Measurements from ENCODE around the gene OXSR1. TPM values are rescaled to one million over a fixed set of nuclear protein-coding genes. Genes with fewer than 3 reads are reported as not detected.
"Not testable (repeated sequence)": the region's sequence is repeated elsewhere in the genome, so short reads cannot be mapped to it uniquely, and the experiment has no call there.

The OXSR1 gene
- total and polyA plus RNA-seq, 2 experiments from 2014 or later = 16.0 to 41.1 TPM

GRCh38 chr3:38289286-38290217 lies 124.2 kb downstream of the OXSR1 start:
- ATAC-seq = not testable (repeated sequence)
- H2AFZ ChIP-seq = peak overlapping the region; percentile 56

GRCh38 chr3:38297053-38297452 lies 131.7 kb downstream of the OXSR1 start:
- not testable (repeated sequence) for H3K4me1 Mint-ChIP-seq; H3K36me3 Mint-ChIP-seq (ENCODE audit: low read depth); H3K4me3 Mint-ChIP-seq; DNase-seq (ENCODE audit: low spot score); ATAC-seq; H3K9me3 Mint-ChIP-seq; H3K27me3 ChIP-seq (ENCODE audit: insufficient read depth); H3K79me2 ChIP-seq (replicated peaks; ENCODE audit: insufficient read depth); H3F3A ChIP-seq (replicated peaks; ENCODE audit: low read depth); H2AFZ ChIP-seq; H4K20me1 ChIP-seq (replicated peaks; ENCODE audit: insufficient read depth); H3K4me3 ChIP-seq; H3K4me2 ChIP-seq; H3K36me3 ChIP-seq (ENCODE audit: insufficient read depth); H3K27ac ChIP-seq (ENCODE audit: low read depth); H3K9me2 ChIP-seq (ENCODE audit: insufficient read depth); H3K4me1 ChIP-seq (ENCODE audit: insufficient read depth); H3K27ac Mint-ChIP-seq; H3K27me3 Mint-ChIP-seq (ENCODE audit: insufficient read depth, low read depth, poor library complexity)

More at GRCh38 chr3:38289286-38290217, 124.2 kb downstream of the OXSR1 start:
- H3K36me3 Mint-ChIP-seq (ENCODE audit: low read depth); H3K27ac Mint-ChIP-seq; DNase-seq (ENCODE audit: low spot score); H3K4me1 Mint-ChIP-seq; H3K4me3 ChIP-seq; H3K36me3 ChIP-seq (ENCODE audit: insufficient read depth); H3K79me2 ChIP-seq (replicated peaks; ENCODE audit: insufficient read depth); H3K4me2 ChIP-seq; H3K9me3 Mint-ChIP-seq; H3K27ac ChIP-seq (ENCODE audit: low read depth); H3K27me3 Mint-ChIP-seq (ENCODE audit: insufficient read depth, low read depth, poor library complexity); H3K27me3 ChIP-seq (ENCODE audit: insufficient read depth); H3K9me2 ChIP-seq (ENCODE audit: insufficient read depth); H3F3A ChIP-seq (replicated peaks; ENCODE audit: low read depth); H4K20me1 ChIP-seq (replicated peaks; ENCODE audit: insufficient read depth); H3K4me3 Mint-ChIP-seq; H3K4me1 ChIP-seq (ENCODE audit: insufficient read depth): not testable (repeated sequence)

- peaks cover 4% of the 10 kb centered on the region for H3K27me3 Mint-ChIP-seq (ENCODE audit: insufficient read depth, low read depth, poor library complexity)
- Histone ChIP-seq H4K20me1 (replicated peaks; ENCODE audit: insufficient read depth) (no peaks in the 10 kb centered on the region), H3K4me1 (ENCODE audit: insufficient read depth) (no peaks in the 10 kb centered on the region), H3F3A (replicated peaks; ENCODE audit: low read depth) (no peaks in the 10 kb centered on the region), H3K36me3 (ENCODE audit: insufficient read depth) (no peaks in the 10 kb centered on the region), H3K4me3 (no peak overlapping the region), H3K4me2 (no peak overlapping the region), H3K79me2 (replicated peaks; ENCODE audit: insufficient read depth) (no peaks in the 10 kb centered on the region), H3K9me2 (ENCODE audit: insufficient read depth) (peaks cover 3% of the 10 kb centered on the region; the same call in 1 of the 2 replicates), H3K27ac (ENCODE audit: low read depth) (no peak overlapping the region), H2AFZ (no peak overlapping the region), H3K27me3 (ENCODE audit: insufficient read depth) (no peaks in the 10 kb centered on the region)
- DNase-seq (ENCODE audit: low spot score) = no peak
- ATAC-seq = no peak
- no peaks in the 10 kb centered on the region for H3K9me3 Mint-ChIP-seq
- H3K4me3 Mint-ChIP-seq = no peak overlapping the region
- H3K4me1 Mint-ChIP-seq = peaks cover 3% of the 10 kb centered on the region; the same call in 2 of the 3 replicates
- H3K27ac Mint-ChIP-seq = no peak overlapping the region
- no peaks in the 10 kb centered on the region for H3K36me3 Mint-ChIP-seq (ENCODE audit: low read depth)
- TF ChIP-seq STAT1 (IDR thresholded peaks at IDR 0.05; ENCODE audit: unreplicated experiment) = no peak
- no peak for TF ChIP-seq ZNF331 (CRISPR knock-in tag; IDR thresholded peaks at IDR 0.05; ENCODE audit: low read depth)
- no peak for TF ChIP-seq JUNB (IDR thresholded peaks at IDR 0.05; ENCODE audit: unreplicated experiment)
- TF ChIP-seq POLR2AphosphoS5 (IDR thresholded peaks at IDR 0.05; ENCODE audit: low read depth) = no peak
- no peak for TF ChIP-seq ZNF114 (CRISPR knock-in tag; IDR thresholded peaks at IDR 0.05)
- TF ChIP-seq REST (IDR thresholded peaks at IDR 0.05; ENCODE audit: unreplicated experiment) = no peak
- TF ChIP-seq CREB1 (CRISPR knock-in tag; IDR thresholded peaks at IDR 0.05; ENCODE audit: low read depth) = no peak
- no peak for TF ChIP-seq CTCF (conservative IDR thresholded peaks at IDR 0.05; ENCODE audit: low read depth in 2 of 2)
- TF ChIP-seq ETS1 (IDR thresholded peaks at IDR 0.05) = no peak
- no peak for TF ChIP-seq EZH2phosphoT487 (IDR thresholded peaks at IDR 0.05; ENCODE audit: unreplicated experiment)
- TF ChIP-seq NANOG (IDR thresholded peaks at IDR 0.05; ENCODE audit: borderline replicate concordance) = no peak
- no peak for TF ChIP-seq EZH2 (IDR thresholded peaks at IDR 0.05; ENCODE audit: low read depth, unreplicated experiment)
These were observed 132.2 kb downstream of the OXSR1 start for GRCh38 chr3:38297537-38297936.
